HG03025 (cell line): Measurements from ENCODE around the gene RNF149.
"Not testable (repeated sequence)": the region's sequence is repeated elsewhere in the genome, so short reads cannot be mapped to it uniquely, and the experiment has no call there.

Experiments
- ATAC-seq: cut with Tn5 transposase; IDR thresholded peaks from one replicate; pipeline ENCODE4 v1.9.1; 2021; ENCODE audit warnings: mild to moderate bottlenecking, moderate library complexity; ENCODE audit not compliant: unreplicated experiment, low FRiP score

The RNF149 gene

GRCh38 chr2:101308432-101309210 is at the start of gene RNF149:
Gene RNF149 (minus strand): TSS chr2:101308701. CDS start chr2:101308588, 113 bp downstream.
- ATAC-seq: peak; percentile 58

- no peak for ATAC-seq
These were observed 48.9 kb upstream of the RNF149 start for GRCh38 chr2:101357376-101357775.

DNA sequence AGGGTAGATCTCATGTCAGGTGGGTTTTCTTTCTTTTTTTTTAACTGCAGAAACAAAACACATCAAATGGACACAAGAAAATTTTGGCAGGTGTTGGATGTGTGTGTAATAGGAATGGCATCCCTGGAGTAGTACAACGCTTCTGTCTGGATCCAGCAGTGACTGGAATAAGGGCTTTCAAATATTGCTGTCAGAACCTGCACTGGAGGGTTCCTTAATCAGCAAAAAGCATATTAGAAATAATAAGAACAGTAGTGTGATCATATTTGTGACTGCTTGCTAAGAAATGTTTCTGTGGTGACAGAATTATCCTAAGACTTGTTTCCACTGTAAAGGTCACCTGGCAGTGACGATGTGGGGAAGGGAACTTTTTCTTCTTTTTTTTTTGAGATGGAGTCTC is 48.0 kb upstream of the RNF149 start:
- no peak for ATAC-seq

DNA sequence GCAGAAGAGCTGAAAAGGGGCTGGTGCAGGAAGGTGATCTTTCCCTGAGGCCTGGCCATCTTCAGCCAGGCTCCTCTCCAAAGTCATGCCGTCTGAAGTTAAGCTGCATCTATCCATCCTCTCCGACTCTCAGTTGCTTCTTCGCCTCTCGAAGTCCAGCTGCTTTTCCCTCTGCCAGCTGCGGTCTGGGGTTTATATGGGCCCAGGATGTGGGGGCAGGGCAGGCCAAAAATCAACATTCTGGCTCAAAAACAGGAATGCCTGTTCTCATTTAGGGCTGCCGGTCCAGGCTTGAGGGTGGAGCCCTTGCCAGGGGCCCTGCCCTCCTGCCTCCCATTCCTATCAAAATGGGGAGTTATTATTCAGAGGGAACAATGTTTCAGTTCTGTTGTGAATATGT is 47.6 kb upstream of the RNF149 start:
- no peak for ATAC-seq

DNA sequence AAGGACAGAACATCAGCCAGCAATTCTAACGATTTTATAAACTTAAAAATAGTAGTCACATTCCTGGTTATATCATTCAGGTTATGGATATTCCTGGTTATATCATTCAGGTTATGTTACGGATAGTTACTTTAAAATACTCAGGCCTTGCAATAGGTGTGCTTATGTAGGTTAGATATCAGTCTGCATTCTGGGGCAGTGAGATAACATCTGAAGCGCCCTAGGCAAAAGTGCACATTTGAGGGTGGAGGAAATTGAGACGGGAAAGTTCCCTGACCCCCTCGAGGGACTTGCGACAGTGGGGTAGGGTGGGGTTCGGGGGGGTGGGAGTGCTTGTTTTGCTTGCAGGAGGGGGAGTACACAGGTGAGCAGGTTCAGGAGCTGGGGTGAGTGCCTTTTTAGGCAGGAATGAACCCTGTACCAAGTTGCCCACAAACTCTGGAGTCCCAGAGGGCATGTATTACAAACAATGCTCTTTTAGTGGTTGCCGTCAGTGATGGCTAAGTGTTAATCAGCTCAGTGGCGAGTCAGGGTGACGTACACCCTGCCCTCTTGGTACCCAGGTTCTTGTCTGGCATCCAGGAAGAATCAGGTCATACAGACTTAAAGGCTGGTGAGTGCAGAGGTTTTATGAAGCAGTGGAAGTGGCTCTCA is 47.0 kb upstream of the RNF149 start:
- no peak for ATAC-seq

- no peak for ATAC-seq
These were observed 46.2 kb upstream of the RNF149 start for GRCh38 chr2:101354420-101355311.

GRCh38 chr2:101352631-101353030 is 44.1 kb upstream of the RNF149 start:
- not testable (repeated sequence) for ATAC-seq

DNA sequence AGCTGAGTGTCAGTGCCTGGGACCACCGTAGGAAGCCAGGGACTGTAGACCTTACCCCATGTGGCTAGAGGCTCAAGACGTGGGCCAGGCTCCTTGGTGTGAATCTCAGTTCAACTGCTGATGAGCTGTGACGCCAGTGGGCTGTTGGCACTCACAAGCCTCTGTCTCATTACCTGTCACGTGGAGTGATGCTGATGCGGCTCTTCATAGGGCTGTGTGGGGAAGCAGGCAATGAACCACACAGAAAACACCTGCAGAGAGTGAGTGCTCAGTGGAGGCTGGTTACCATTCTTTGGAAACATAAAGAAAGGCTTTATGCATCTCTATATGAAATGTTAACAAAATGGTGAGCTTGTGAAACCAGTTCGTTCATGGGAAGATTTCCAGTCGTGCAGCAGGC is 42.7 kb upstream of the RNF149 start:
- no peak for ATAC-seq

GRCh38 chr2:101349893-101350662 is 41.6 kb upstream of the RNF149 start:
- ATAC-seq: no peak

DNA sequence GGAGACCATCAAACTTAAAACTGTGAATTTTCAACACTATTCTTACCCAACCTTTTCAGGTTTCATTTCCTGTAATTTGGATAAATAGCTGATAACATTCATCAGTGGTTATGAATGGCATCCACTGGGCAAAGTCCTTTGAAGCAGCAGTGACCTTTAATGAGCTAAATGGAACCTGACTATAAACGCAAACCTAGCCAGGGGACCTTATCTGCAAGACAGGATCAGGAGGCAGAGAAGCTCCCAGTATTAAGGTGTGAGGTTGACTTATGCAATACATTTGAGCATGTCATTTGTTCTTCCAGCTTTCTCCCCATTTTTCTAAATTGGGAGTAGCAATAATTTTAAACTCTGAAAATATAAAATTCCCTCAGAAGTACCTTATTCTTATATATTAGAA is 40.4 kb upstream of the RNF149 start:
- ATAC-seq: no peak

GRCh38 chr2:101346909-101347308 is 38.4 kb upstream of the RNF149 start:
- no peak for ATAC-seq

DNA sequence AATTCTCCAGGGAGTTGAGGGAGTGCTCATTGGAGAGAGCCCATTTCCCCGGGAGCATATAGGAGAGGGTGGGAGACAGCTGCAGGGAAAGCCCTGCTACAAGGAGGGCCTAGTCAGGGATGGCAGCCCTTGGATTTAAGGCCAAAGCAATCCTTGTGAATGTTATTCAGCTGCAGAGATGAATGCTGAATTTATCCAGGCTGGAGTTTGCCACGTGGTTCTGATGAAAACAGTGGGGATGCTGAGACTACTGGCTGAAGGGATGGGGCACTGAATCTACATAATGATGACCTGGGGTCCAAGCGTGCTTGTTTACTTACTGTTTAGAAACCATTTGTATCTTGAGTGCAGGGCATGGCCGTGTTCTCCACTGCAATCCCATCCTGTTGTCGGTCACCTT is 35.6 kb upstream of the RNF149 start:
- no peak for ATAC-seq

- ATAC-seq: no peak
These were observed 34.1 kb upstream of the RNF149 start for GRCh38 chr2:101342625-101343008.

DNA sequence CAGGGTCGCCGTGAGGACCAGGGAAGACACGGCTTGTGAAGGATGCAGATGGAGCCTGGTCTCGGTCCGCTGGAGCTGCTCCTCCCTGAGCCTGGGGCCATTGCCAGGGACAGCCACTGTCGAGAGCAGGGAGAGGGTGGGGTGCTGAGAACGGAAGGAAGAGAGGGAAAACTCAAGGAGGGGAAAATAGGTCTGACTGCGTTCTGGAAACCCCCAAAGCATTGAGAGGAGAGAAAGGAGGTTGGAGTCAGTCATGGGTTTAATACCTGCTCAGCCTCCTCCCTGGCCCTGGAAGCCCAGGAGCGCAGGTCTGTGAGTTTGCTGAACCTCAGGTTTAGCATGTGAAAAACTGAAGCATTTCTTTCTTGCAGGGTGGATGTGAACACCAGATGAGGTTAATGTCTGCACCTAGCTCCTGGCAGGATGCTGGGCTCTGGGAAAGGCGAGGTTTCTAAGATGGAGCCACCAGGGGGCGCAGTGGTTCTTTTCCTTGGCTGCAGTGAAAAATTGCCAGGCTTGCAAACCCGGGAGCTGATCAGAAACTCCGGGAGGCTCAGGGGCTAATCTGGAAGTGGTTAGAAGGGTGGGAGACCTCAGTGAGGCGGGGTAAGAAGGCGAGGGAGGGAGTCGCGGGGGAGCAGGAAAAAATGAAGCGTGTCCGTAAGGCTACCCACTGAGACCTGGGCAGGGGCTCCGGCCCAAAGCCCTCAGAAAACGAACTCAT is 33.6 kb upstream of the RNF149 start:
- ATAC-seq: no peak

GRCh38 chr2:101341421-101341820 is 32.9 kb upstream of the RNF149 start:
- no peak for ATAC-seq

DNA sequence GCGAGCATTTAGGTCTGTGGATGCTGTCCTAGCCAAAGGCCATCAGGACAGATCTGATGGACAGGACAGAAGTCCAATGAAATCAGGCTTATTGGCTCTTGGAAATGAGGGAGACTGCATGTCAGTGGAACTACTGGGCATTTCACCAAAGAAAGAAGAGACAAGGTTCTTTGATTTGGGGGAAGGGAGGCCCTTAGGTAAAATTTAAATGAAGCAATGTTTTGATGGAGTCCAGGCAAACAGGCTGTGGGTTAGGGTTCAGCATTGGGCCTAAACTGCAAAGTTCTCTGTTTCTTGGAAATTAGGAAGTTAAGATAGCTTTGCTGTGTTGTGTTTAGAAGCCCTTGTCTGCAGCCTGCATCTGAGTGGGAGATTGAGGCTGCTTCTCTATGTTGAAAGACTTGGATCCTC is 31.6 kb upstream of the RNF149 start:
- no peak for ATAC-seq

- no peak for ATAC-seq
These were observed 30.9 kb upstream of the RNF149 start for GRCh38 chr2:101339266-101339880.

DNA sequence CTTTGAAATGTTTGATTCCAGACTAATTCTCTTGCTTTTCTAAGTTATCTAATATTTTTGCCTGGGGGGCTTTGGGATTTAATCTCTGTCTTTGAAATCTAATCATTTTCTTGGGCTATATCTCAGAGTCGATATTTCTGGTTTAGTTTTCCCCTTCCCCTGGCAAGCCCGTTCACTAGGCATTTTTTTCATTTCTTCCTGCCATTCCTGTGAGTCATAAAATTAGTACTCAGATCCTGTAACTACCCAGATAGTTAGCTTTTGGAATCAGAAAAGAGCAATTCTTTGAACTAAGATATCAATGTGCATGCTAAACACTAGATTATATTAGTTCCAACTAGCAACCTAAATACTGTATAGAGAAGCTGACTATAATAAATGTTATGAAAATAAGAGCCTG is 29.4 kb upstream of the RNF149 start:
- ATAC-seq: no peak
